K562 (cell line): ENCODE data around the gene SERTAD1. TPM values are rescaled to one million over a fixed set of nuclear protein-coding genes. Genes with fewer than 3 reads are reported as not detected.
A peak's percentile ranks its signal among the peaks of the same experiment; 100 is the strongest.

ENCODE experiments used
- BRF1 ChIP-seq: IDR thresholded peaks from 3 replicates; pipeline ENCODE4 v1.6.1; 2011; ENCODE audit warnings: borderline replicate concordance, mild to moderate bottlenecking; ENCODE audit not compliant: insufficient read length; ENCODE audit errors: extremely low read depth
- CBX1 ChIP-seq: sonication (generic); IDR thresholded peaks from 2 replicates; pipeline ENCODE4 v1.6.1; 2016; ENCODE audit warnings: antibody characterized with exemption, low read depth, mild to moderate bottlenecking
- GTF2E2 ChIP-seq: fragments of 200-800 bp; sonication (Bioruptor generic); IDR thresholded peaks from 2 replicates; pipeline ENCODE4 v1.6.1; 2016; ENCODE audit warnings: missing genetic modification characterization, missing compliant biosample characterization
- HDAC8 ChIP-seq: fragments of 450-650 bp; IDR thresholded peaks from 2 replicates; pipeline ENCODE4 v1.6.1; 2016; ENCODE audit warnings: mild to moderate bottlenecking, missing genetic modification characterization, moderate library complexity, missing compliant biosample characterization
- HMG20A ChIP-seq: fragments of 450-650 bp; formaldehyde crosslinking; conservative IDR thresholded peaks from 2 replicates; pipeline ENCODE4 v1.4.0; 2020; ENCODE audit warnings: mild to moderate bottlenecking, mixed read lengths
- JUNB ChIP-seq: fragments of 450-650 bp; formaldehyde crosslinking; conservative IDR thresholded peaks from 2 replicates; pipeline ENCODE4 v1.4.0; 2020; ENCODE audit warnings: mild to moderate bottlenecking
- MAFK ChIP-seq: IDR thresholded peaks from 2 replicates; pipeline ENCODE4 v1.6.1; 2011; ENCODE audit warnings: low read length, improper control_type of control experiment
- NBN ChIP-seq: fragments of 450-650 bp; IDR thresholded peaks from 2 replicates; pipeline ENCODE4 v1.6.1; 2016; ENCODE audit warnings: low read depth, mild to moderate bottlenecking
- NFIX ChIP-seq: fragments of 250-450 bp; sonication (Bioruptor Pico); IDR thresholded peaks from 2 replicates; pipeline ENCODE4 v1.4.0; 2020; ENCODE audit warnings: low read depth, mild to moderate bottlenecking, moderate library complexity
- PHF20 ChIP-seq: fragments of 450-650 bp; IDR thresholded peaks from 2 replicates; pipeline ENCODE4 v1.6.1; 2018; ENCODE audit not compliant: partially characterized antibody
- PRPF4 ChIP-seq: fragments of 200-400 bp; formaldehyde crosslinking; IDR thresholded peaks from one replicate; pipeline ENCODE4 v1.6.1; 2017; ENCODE audit warnings: low read length, low read depth, mild to moderate bottlenecking; ENCODE audit not compliant: insufficient read depth, poor library complexity, severe bottlenecking
- RBM34 ChIP-seq: fragments of 200-400 bp; formaldehyde crosslinking; IDR thresholded peaks from 2 replicates; pipeline ENCODE4 v1.6.1; 2018; ENCODE audit warnings: low read length, borderline replicate concordance; ENCODE audit not compliant: insufficient read depth
- SAFB2 ChIP-seq: fragments of 200-400 bp; formaldehyde crosslinking; IDR thresholded peaks from 2 replicates; pipeline ENCODE4 v1.6.1; 2018; ENCODE audit warnings: borderline replicate concordance, low read length, low read depth, moderate library complexity; ENCODE audit not compliant: severe bottlenecking
- SRSF1 ChIP-seq: fragments of 200-400 bp; formaldehyde crosslinking; IDR thresholded peaks from 2 replicates; pipeline ENCODE4 v1.6.1; 2017; ENCODE audit warnings: mild to moderate bottlenecking, low read depth, low read length, moderate library complexity
- SRSF9 ChIP-seq: fragments of 200-400 bp; formaldehyde crosslinking; IDR thresholded peaks from 2 replicates; pipeline ENCODE4 v1.6.1; 2017; ENCODE audit warnings: low read depth, low read length, borderline replicate concordance
- ZNF274 ChIP-seq: IDR thresholded peaks from 2 replicates; pipeline ENCODE4 v1.6.1; 2011; ENCODE audit warnings: low read depth, mild to moderate bottlenecking, low read length, moderate library complexity, borderline replicate concordance
- ZNF3 ChIP-seq: fragments of 250-450 bp; sonication (Bioruptor Pico); IDR thresholded peaks from 2 replicates; pipeline ENCODE4 v1.5.0; 2021; ENCODE audit warnings: mild to moderate bottlenecking, moderate library complexity
- ZNF512 ChIP-seq: IDR thresholded peaks from 2 replicates; pipeline ENCODE4 v1.6.1; 2016; ENCODE audit warnings: missing genetic modification characterization, missing compliant biosample characterization
- ZNF644 ChIP-seq: fragments of 200-800 bp; sonication (Bioruptor generic); IDR thresholded peaks from 2 replicates; pipeline ENCODE4 v1.6.1; 2016; ENCODE audit warnings: low read depth, missing genetic modification characterization, missing compliant biosample characterization
- ZNF655 ChIP-seq: fragments of 250-450 bp; sonication (Bioruptor Pico); IDR thresholded peaks from 2 replicates; pipeline ENCODE4 v1.5.0; 2021
- polyA plus RNA-seq, 8 experiments: library from polyadenylated mRNA; depleted of rRNA in 4 of 8; stranded (reverse) in 5 of 8; unstranded in 3 of 8; fragments of >200 nt; fragmentation: Nextera tagmentation in 2 of 8; fragmentation: Illumina TruSeq in 1 of 8; extraction: Ambion mirVana in 2 of 8; extraction: Trizol in 1 of 8; gene quantifications; 2 replicates each; pipeline versions ENCODE4 v1.2.1 to v1.2.3, GENCODE V29; 2011 to 2014; ENCODE audit warnings: inconsistent platforms in 1 of 8, missing spikeins in 1 of 8
- total RNA-seq, 7 experiments: library from RNA; depleted of rRNA in 6 of 7; stranded (reverse); fragments of >200 nt in 6 of 7; fragmentation: Illumina TruSeq in 2 of 7; extraction: Trizol in 2 of 7; gene quantifications; 2 replicates each; pipeline versions ENCODE4 v1.2.1 to v1.2.3, GENCODE V29; 2011 to 2021; ENCODE audit warnings: low replicate concordance in 1 of 7
- TF ChIP-seq, protein P1 (sequence below): fragments of 250-450 bp; sonication (Bioruptor Pico); IDR thresholded peaks from 2 replicates; pipeline ENCODE4 v1.8.0; 2021; ENCODE audit warnings: moderate library complexity, mild to moderate bottlenecking, inconsistent platforms
- TF ChIP-seq, protein P2 (sequence below), 3 experiments: fragments of 200-800 bp in 1 of 3; sonication (Bioruptor generic) in 1 of 3; sonication (generic) in 1 of 3; formaldehyde crosslinking in 1 of 3; IDR thresholded peaks; 2 replicates each; pipeline versions ENCODE4 v1.6.1 to v1.8.0; 2016 to 2022; ENCODE audit warnings: mild to moderate bottlenecking in 2 of 3, missing compliant biosample characterization in 2 of 3, missing genetic modification characterization in 2 of 3, missing genetic modification reagents in 1 of 3

SERTAD1 gene
- total and polyA plus RNA-seq, 9 of the 15 experiments (the other 6 are each of a cell fraction or from before 2014, with no cell fraction given): 0.15 to 8.7 (median 4.9) TPM

DNA sequence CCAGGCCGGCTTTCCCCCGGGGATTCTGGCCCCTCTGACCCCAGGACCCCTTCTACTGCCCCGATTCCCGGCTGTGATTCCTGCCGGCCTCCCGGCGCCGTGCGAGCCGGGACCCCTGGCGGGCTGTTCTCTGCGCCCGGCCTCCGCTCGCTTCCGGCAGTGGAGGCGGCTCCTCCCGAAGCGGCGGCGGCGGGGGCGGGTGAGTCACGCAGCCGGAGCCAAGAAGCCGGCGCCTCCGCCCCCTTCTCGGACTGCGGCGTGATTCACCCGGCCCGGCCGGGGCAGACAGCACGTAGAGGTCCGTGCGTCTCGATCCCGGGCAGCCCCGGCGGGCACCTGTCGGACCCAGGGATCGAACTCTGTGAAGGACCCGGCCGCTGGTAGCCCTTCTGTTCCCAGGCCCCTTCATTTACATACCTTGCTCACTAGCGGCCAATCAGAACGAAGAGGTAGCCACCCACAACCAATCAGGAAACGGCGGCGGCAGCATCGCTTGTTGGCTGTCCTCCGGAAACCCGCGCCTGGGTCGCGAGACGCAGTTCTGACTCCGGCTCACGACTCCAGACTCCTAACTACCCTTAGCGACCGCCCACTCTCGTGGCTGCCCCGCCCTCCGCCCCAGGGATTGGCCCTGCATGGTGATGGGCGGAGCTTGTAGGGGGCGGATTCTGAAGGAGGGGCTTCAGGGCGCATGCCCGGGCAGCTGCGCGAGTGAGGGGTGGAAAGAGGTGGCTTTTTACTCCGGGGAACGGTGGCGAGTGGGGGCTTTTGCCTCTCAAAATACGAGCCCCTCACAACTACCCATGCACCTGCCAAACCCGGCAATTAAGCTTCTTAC, at the start of gene SERTAD1 (continued):
- TF ChIP-seq ZNF512 (tag): no peak
- TF ChIP-seq ZNF274: no peak
- no peak for TF ChIP-seq ZNF655 (CRISPR knock-in tag)
- no peak for TF ChIP-seq BRF1
- peak; percentile 53 for TF ChIP-seq PHF20
- TF ChIP-seq, protein P1, sequence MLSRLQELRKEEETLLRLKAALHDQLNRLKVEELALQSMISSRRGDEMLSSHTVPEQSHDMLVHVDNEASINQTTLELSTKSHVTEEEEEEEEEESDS: no peak
- TF ChIP-seq HMG20A (CRISPR knock-in tag): no peak
- TF ChIP-seq HDAC8: no peak
- no peak for TF ChIP-seq ZNF644 (tag)
- no peak for TF ChIP-seq SAFB2
- TF ChIP-seq, protein P2, sequence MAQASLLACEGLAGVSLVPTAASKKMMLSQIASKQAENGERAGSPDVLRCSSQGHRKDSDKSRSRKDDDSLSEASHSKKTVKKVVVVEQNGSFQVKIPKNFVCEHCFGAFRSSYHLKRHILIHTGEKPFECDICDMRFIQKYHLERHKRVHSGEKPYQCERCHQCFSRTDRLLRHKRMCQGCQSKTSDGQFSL (CRISPR knock-in tag; IDR thresholded peaks at IDR 0.05): no peak
- TF ChIP-seq, protein P2 (tag; IDR thresholded peaks at IDR 0.05): no peak
- no peak for TF ChIP-seq RBM34
- no peak for TF ChIP-seq PRPF4
- TF ChIP-seq MAFK: no peak
- no peak; the same call in 1 of the 2 replicates for TF ChIP-seq JUNB (CRISPR knock-in tag)
- TF ChIP-seq NFIX (CRISPR knock-in tag): no peak
- TF ChIP-seq ZNF3: no peak
- 0 out of 2 replicates have a peak, but pooled peaks have one; percentile 64 for TF ChIP-seq GTF2E2
- peak; percentile 36; the same call in 1 of the 2 replicates for TF ChIP-seq CBX1
- TF ChIP-seq SRSF1: no peak
- no peak for TF ChIP-seq NBN
- TF ChIP-seq SRSF9: no peak
